Fibroblast of lung (primary cell): ENCODE data around the gene RAB1B. TPM values are rescaled to one million over a fixed set of nuclear protein-coding genes. Genes with fewer than 3 reads are reported as not detected.

Experiments used
- DNase-seq, 2 donors: peaks; one replicate each; pipeline versions ENCODE4 v3.0.0 to v3.0.0-alpha.2; 2010; ENCODE audit warnings: low read depth in 2 of 2
- H2AFZ ChIP-seq: 2 replicates; pipeline ENCODE4 v1.5.1; 2012; ENCODE audit warnings: low read length, control low read depth, inconsistent platforms
- H3K27ac ChIP-seq: 2 replicates; pipeline ENCODE4 v1.5.1; 2011; ENCODE audit warnings: low read length, control low read depth; ENCODE audit not compliant: insufficient read depth
- H3K27me3 ChIP-seq: 2 replicates; pipeline ENCODE4 v1.5.1; 2011; ENCODE audit warnings: mild to moderate bottlenecking, low read length; ENCODE audit not compliant: control insufficient read depth, insufficient read depth
- H3K36me3 ChIP-seq: 2 replicates; pipeline ENCODE4 v1.5.1; 2011; ENCODE audit warnings: low read length; ENCODE audit not compliant: control insufficient read depth, insufficient read depth
- H3K4me1 ChIP-seq: 2 replicates; pipeline ENCODE4 v1.5.1; 2011; ENCODE audit warnings: low read length; ENCODE audit not compliant: control insufficient read depth, insufficient read depth; ENCODE audit errors: extremely low read depth
- H3K4me2 ChIP-seq: 2 replicates; pipeline ENCODE4 v1.5.1; 2011; ENCODE audit warnings: low read length, control low read depth; ENCODE audit not compliant: insufficient read depth; ENCODE audit errors: extremely low read depth
- H3K4me3 ChIP-seq, 4 experiments: fragments of 200-600 bp in 1 of 4; sonication (generic) in 1 of 4; replicated peaks in 1 of 4; 2 replicates each; pipeline ENCODE4 v1.5.1; 2011 to 2016; ENCODE audit warnings: low read length in 4 of 4, low read depth in 3 of 4, mild to moderate bottlenecking in 3 of 4, control low read depth in 2 of 4, inconsistent platforms in 1 of 4, mixed read lengths in 1 of 4; ENCODE audit not compliant: insufficient read depth in 1 of 4; ENCODE audit errors: control extremely low read depth in 1 of 4
- H3K79me2 ChIP-seq: 2 replicates; pipeline ENCODE4 v1.5.1; 2012; ENCODE audit warnings: mild to moderate bottlenecking, low read length, inconsistent platforms; ENCODE audit not compliant: control insufficient read depth, insufficient read depth
- H3K9ac ChIP-seq: 2 replicates; pipeline ENCODE4 v1.5.1; 2011; ENCODE audit warnings: mild to moderate bottlenecking, low read length, control low read depth; ENCODE audit not compliant: insufficient read depth
- H3K9me3 ChIP-seq: 2 replicates; pipeline ENCODE4 v1.5.1; 2012; ENCODE audit warnings: low read depth, low read length; ENCODE audit not compliant: control insufficient read depth, insufficient read depth
- H4K20me1 ChIP-seq: 2 replicates; pipeline ENCODE4 v1.5.1; 2011; ENCODE audit warnings: low read length; ENCODE audit not compliant: control insufficient read depth, insufficient read depth; ENCODE audit errors: extremely low read depth
- EZH2 ChIP-seq: IDR thresholded peaks from 2 replicates; pipeline ENCODE4 v1.5.1; 2012; ENCODE audit warnings: low read length, control low read depth, mild to moderate bottlenecking; ENCODE audit errors: missing control alignments
- polyA plus RNA-seq, 2 donors: library from polyadenylated mRNA; depleted of rRNA in 1 of 2; stranded (reverse) in 1 of 2; unstranded in 1 of 2; fragments of >200 nt; gene quantifications; 2 replicates each; pipeline ENCODE4 v1.2.1, GENCODE V29; 2011 to 2012; ENCODE audit warnings: missing spikeins in 1 of 2
- total RNA-seq: library from RNA; depleted of rRNA; stranded (reverse); fragments of >200 nt; gene quantifications from 2 replicates; pipeline ENCODE4 v1.2.1, GENCODE V29; 2014
- TF ChIP-seq, protein P1 (sequence below), 2 donors: IDR thresholded peaks in 1 of 2; conservative IDR thresholded peaks in 1 of 2; 1 replicate in 1 of 2; 2 replicates in 1 of 2; pipeline ENCODE4 v1.5.1; 2011 to 2012; ENCODE audit warnings: low read length in 2 of 2, control low read depth in 1 of 2, inconsistent platforms in 1 of 2, low read depth in 1 of 2, mild to moderate bottlenecking in 1 of 2

Gene RAB1B
- total and polyA plus RNA-seq, 2 donors (not counting 1 experiment from before 2014, with no cell fraction given), result 63.6 to 140 TPM

- Histone ChIP-seq H3K4me3 (peak overlapping the region; percentile 71 to 98 (median 84)), H3K4me1 (peaks cover 3% of the 10 kb centered on the region), H3K9ac (peak overlapping the region; percentile 81), H3K27ac (no peak overlapping the region), H3K4me2 (peak overlapping the region; percentile 75), H3K79me2 (peaks cover 4% of the 10 kb centered on the region), H2AFZ (no peak overlapping the region), H3K9me3 (no peaks in the 10 kb centered on the region), H3K36me3 (peaks cover 11% of the 10 kb centered on the region), H3K27me3 (no peaks in the 10 kb centered on the region), H4K20me1 (no peaks in the 10 kb centered on the region)
- no peak for DNase-seq
- TF ChIP-seq, protein P1, sequence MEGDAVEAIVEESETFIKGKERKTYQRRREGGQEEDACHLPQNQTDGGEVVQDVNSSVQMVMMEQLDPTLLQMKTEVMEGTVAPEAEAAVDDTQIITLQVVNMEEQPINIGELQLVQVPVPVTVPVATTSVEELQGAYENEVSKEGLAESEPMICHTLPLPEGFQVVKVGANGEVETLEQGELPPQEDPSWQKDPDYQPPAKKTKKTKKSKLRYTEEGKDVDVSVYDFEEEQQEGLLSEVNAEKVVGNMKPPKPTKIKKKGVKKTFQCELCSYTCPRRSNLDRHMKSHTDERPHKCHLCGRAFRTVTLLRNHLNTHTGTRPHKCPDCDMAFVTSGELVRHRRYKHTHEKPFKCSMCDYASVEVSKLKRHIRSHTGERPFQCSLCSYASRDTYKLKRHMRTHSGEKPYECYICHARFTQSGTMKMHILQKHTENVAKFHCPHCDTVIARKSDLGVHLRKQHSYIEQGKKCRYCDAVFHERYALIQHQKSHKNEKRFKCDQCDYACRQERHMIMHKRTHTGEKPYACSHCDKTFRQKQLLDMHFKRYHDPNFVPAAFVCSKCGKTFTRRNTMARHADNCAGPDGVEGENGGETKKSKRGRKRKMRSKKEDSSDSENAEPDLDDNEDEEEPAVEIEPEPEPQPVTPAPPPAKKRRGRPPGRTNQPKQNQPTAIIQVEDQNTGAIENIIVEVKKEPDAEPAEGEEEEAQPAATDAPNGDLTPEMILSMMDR (conservative IDR thresholded peaks at IDR 0.05 in 1 of 2, IDR thresholded peaks at IDR 0.05 in 1 of 2; ENCODE audit: low read depth in 1 of 2, low read length in 2 of 2), result no peak
- no peak for TF ChIP-seq EZH2
These were observed 10.0 kb upstream of the RAB1B start for GRCh38 chr11:66258473-66258893.

- H3K4me2 ChIP-seq, result no peak overlapping the region
- no peaks in the 10 kb centered on the region for H4K20me1 ChIP-seq
- no peak overlapping the region for H2AFZ ChIP-seq
- no peaks in the 10 kb centered on the region for H3K27me3 ChIP-seq
- no peak overlapping the region for H3K27ac ChIP-seq
- no peaks in the 10 kb centered on the region for H3K9me3 ChIP-seq
- peaks cover 13% of the 10 kb centered on the region for H3K36me3 ChIP-seq
- TF ChIP-seq, protein P1 (conservative IDR thresholded peaks at IDR 0.05 in 1 of 2, IDR thresholded peaks at IDR 0.05 in 1 of 2; ENCODE audit: low read depth in 1 of 2, low read length in 2 of 2), result no peak
- TF ChIP-seq EZH2, result no peak
- H3K4me1 ChIP-seq, result peaks cover 3% of the 10 kb centered on the region
- no peak overlapping the region for H3K9ac ChIP-seq
- H3K4me3 ChIP-seq, result no peak overlapping the region
- H3K79me2 ChIP-seq, result peaks cover 4% of the 10 kb centered on the region
- no peak for DNase-seq
These were observed 9.2 kb upstream of the RAB1B start for GRCh38 chr11:66259225-66259624.

DNA sequence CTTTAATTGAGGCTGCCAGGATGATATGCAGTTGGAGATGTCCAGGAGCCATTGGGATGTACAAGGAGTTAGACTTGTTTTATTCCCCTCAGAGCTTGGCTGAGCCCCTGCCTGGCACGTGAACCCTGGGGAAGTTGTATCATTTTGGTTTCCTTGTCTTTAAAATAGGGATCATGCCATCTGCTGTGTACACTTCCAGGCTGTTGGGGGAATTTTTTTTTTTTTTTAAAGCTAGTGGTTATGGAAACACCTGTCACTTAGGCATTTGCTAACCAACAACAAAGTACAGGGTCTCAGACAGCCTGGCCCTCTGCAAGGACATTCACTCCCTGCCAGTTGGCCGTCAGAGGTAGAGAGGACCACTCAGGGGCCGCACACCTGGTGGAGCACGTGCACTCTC, 8.5 kb upstream of the RAB1B start:
- TF ChIP-seq, protein P1 (conservative IDR thresholded peaks at IDR 0.05 in 1 of 2, IDR thresholded peaks at IDR 0.05 in 1 of 2; ENCODE audit: low read depth in 1 of 2, low read length in 2 of 2), result no peak
- no peak for TF ChIP-seq EZH2
- H3K9ac ChIP-seq, result no peak overlapping the region
- DNase-seq, result no peak
- H3K4me1 ChIP-seq, result peaks cover 3% of the 10 kb centered on the region
- no peaks in the 10 kb centered on the region for H4K20me1 ChIP-seq
- H3K79me2 ChIP-seq, result peaks cover 4% of the 10 kb centered on the region
- H2AFZ ChIP-seq, result no peak overlapping the region
- H3K9me3 ChIP-seq, result no peaks in the 10 kb centered on the region
- H3K36me3 ChIP-seq, result peaks cover 20% of the 10 kb centered on the region
- H3K27ac ChIP-seq, result no peak overlapping the region
- H3K4me3 ChIP-seq, result no peak overlapping the region
- no peaks in the 10 kb centered on the region for H3K27me3 ChIP-seq
- H3K4me2 ChIP-seq, result no peak overlapping the region
